ENCODE results near the gene SPN.

DNA sequence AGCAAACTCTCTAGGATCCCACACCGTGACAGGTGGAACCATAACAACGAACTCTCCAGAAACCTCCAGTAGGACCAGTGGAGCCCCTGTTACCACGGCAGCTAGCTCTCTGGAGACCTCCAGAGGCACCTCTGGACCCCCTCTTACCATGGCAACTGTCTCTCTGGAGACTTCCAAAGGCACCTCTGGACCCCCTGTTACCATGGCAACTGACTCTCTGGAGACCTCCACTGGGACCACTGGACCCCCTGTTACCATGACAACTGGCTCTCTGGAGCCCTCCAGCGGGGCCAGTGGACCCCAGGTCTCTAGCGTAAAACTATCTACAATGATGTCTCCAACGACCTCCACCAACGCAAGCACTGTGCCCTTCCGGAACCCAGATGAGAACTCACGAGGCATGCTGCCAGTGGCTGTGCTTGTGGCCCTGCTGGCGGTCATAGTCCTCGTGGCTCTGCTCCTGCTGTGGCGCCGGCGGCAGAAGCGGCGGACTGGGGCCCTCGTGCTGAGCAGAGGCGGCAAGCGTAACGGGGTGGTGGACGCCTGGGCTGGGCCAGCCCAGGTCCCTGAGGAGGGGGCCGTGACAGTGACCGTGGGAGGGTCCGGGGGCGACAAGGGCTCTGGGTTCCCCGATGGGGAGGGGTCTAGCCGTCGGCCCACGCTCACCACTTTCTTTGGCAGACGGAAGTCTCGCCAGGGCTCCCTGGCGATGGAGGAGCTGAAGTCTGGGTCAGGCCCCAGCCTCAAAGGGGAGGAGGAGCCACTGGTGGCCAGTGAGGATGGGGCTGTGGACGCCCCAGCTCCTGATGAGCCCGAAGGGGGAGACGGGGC is 1.3 kb downstream of the SPN start:
- TF ChIP-seq, protein P1, sequence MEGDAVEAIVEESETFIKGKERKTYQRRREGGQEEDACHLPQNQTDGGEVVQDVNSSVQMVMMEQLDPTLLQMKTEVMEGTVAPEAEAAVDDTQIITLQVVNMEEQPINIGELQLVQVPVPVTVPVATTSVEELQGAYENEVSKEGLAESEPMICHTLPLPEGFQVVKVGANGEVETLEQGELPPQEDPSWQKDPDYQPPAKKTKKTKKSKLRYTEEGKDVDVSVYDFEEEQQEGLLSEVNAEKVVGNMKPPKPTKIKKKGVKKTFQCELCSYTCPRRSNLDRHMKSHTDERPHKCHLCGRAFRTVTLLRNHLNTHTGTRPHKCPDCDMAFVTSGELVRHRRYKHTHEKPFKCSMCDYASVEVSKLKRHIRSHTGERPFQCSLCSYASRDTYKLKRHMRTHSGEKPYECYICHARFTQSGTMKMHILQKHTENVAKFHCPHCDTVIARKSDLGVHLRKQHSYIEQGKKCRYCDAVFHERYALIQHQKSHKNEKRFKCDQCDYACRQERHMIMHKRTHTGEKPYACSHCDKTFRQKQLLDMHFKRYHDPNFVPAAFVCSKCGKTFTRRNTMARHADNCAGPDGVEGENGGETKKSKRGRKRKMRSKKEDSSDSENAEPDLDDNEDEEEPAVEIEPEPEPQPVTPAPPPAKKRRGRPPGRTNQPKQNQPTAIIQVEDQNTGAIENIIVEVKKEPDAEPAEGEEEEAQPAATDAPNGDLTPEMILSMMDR (IDR thresholded peaks at IDR 0.05) = no peak
- TF ChIP-seq PHF8 (IDR thresholded peaks at IDR 0.05; ENCODE audit: borderline replicate concordance, low read depth) (no peak), POLR2A (IDR thresholded peaks at IDR 0.05; ENCODE audit: low read length) (no peak), JUN (IDR thresholded peaks at IDR 0.05) (no peak), EHF (CRISPR knock-in tag; IDR thresholded peaks at IDR 0.05) (no peak), RFX5 (IDR thresholded peaks at IDR 0.05) (no peak), MAFK (IDR thresholded peaks at IDR 0.05; ENCODE audit: partially characterized antibody) (no peak)
- TF ChIP-seq, protein P2, sequence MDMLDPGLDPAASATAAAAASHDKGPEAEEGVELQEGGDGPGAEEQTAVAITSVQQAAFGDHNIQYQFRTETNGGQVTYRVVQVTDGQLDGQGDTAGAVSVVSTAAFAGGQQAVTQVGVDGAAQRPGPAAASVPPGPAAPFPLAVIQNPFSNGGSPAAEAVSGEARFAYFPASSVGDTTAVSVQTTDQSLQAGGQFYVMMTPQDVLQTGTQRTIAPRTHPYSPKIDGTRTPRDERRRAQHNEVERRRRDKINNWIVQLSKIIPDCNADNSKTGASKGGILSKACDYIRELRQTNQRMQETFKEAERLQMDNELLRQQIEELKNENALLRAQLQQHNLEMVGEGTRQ (IDR thresholded peaks at IDR 0.05) = no peak

All from A549 (cell line).